Pancreas (tissue), 10 donors: ENCODE data around the gene CCDC124. TPM values are rescaled to one million over a fixed set of nuclear protein-coding genes. Genes with fewer than 3 reads are reported as not detected.
A peak's percentile ranks its signal among the peaks of the same experiment; 100 is the strongest.

Source experiments
- ATAC-seq, 4 donors: fragments of 200-7000 bp; cut with Tn5 transposase; one replicate each; pipeline versions ENCODE4 v1.8.0 to v1.9.1; 2020; ENCODE audit warnings: mild to moderate bottlenecking in 4 of 4, moderate library complexity in 4 of 4
- DNase-seq, 6 donors: peaks; one replicate each; pipeline ENCODE4 v3.0.0-alpha.2; 2020
- FAIRE-seq: peaks from 2 replicates; lab custom pipeline; 2012; peaks lifted over from hg19 to GRCh38; lab: Jason Lieb, UNC
- H3K27ac ChIP-seq, 4 donors: fragments of 200-600 bp; sonication (generic); 1 replicate in 3 of 4; 2 replicates in 1 of 4; pipeline versions ENCODE4 v1.5.0 to v1.8.0; 2020
- H3K27me3 ChIP-seq, 4 donors: fragments of 200-600 bp; one replicate each; pipeline ENCODE4 v1.8.0; 2021
- H3K36me3 ChIP-seq, 3 donors: fragments of 200-600 bp; sonication (generic) in 1 of 3; one replicate each; pipeline versions ENCODE4 v1.5.0 to v1.8.0; 2020 to 2021
- H3K4me1 ChIP-seq, 3 donors: fragments of 200-600 bp; one replicate each; pipeline ENCODE4 v1.8.0; 2021
- H3K4me3 ChIP-seq, 4 donors: fragments of 200-600 bp; sonication (generic) in 2 of 4; one replicate each; pipeline versions ENCODE4 v1.5.0 to v1.8.0; 2020 to 2021
- H3K9me3 ChIP-seq, 4 donors: fragments of 200-600 bp; one replicate each; pipeline ENCODE4 v1.8.0; 2021
- WGBS, 2 donors: extraction: QIAGEN DNeasy Blood & Tissue Kit; methylation state at CpG; one replicate each; pipeline ENCODE4 v1.1.7; 2013; 5-methylcytosine and 5-hydroxymethylcytosine counted together
- intact Hi-C, 3 donors: fragments of 100-400 bp; cut with DNase I; formaldehyde crosslinking; loops; one replicate each; pipeline versions ENCODE4 v1.11.1 to v1.14.2; 2022
- polyA plus RNA-seq, 2 donors: library from polyadenylated mRNA; stranded (reverse); fragments of 200-250 nt; gene quantifications; one replicate each; pipeline ENCODE4 v1.2.3, GENCODE V29; 2013
- total RNA-seq, 6 donors: library from RNA; stranded (reverse); fragmentation: NEBNext Ultra II Directional in 4 of 6; extraction: Animal tissue kit (Norgen Biotek cat#: 25700) in 4 of 6; gene quantifications; one replicate each; pipeline versions ENCODE4 v1.2.1 to v1.2.4, GENCODE V29; 2021 to 2023
- TF ChIP-seq, protein P1 (sequence below), 4 donors: fragments of 200-600 bp; sonication (generic) in 3 of 4; IDR thresholded peaks; one replicate each; pipeline versions ENCODE4 v1.5.0 to v1.8.0; 2021; ENCODE audit warnings: antibody characterized with exemption in 4 of 4
- donor health status: healthy with polysubstance abuse.
- donor health status: DM: no; HTN: no; CAD: no; lungs with moderate emphysema.
- donor health status: DM: no; HTN: no; CAD: no.
- donor health status: control.
- donor health status: control.
- donor health status: Bipolar disorder and iron deficiency.
- donor health status: DM: yes; HTN: yes; CAD: no.
- donor health status: DM: no; HTN: no; CAD: no.
- donor health status: DM: no; HTN: no; CAD: no.
- donor health status: DM: yes; HTN: yes; CAD: no.

Gene CCDC124
- total and polyA plus RNA-seq, 8 donors, result 15.0 to 71.8 (median 32.2) TPM

DNA sequence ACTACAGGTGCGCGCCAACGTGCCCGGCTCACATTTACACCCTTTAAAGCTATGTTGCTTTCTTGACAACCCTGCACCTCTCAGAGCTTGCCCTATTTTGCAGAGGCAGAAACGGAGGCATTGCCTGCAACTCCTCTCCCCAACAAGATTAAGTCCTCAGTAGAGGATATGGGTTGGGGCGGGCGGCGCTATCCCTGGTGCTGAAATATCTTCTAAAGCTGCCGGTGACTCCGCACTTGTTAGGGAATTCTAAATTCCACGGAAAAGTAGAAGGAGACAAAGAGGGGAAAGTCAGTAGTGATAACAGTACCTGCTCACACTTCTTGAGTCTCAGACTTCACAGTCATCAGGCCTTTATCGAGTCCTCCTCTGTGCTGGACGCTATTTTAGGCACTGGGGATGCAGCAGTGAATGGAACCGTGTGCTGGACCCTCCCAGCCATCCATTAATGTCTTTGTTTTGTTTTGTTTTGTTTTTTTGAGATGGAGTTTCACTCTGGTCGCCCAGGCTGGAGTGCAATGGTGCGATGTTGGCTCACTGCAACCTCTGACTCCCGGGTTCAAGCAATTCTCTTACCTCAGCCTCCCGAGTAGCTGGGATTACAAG, 43.1 kb upstream of the CCDC124 start:
- H3K27me3 ChIP-seq, result no peaks in the 10 kb centered on the region
- intact Hi-C loops, result no loop called here
- DNase-seq (peak in 1 of 6 donors; percentile 71), ATAC-seq (peak in 3 of 4 donors; percentile 34 to 81 (median 68)), FAIRE-seq (no peak)
- H3K9me3 ChIP-seq, result no peaks in the 10 kb centered on the region
- no peak overlapping the region for H3K4me3 ChIP-seq
- no peaks in the 10 kb centered on the region for H3K4me1 ChIP-seq
- TF ChIP-seq, protein P1, sequence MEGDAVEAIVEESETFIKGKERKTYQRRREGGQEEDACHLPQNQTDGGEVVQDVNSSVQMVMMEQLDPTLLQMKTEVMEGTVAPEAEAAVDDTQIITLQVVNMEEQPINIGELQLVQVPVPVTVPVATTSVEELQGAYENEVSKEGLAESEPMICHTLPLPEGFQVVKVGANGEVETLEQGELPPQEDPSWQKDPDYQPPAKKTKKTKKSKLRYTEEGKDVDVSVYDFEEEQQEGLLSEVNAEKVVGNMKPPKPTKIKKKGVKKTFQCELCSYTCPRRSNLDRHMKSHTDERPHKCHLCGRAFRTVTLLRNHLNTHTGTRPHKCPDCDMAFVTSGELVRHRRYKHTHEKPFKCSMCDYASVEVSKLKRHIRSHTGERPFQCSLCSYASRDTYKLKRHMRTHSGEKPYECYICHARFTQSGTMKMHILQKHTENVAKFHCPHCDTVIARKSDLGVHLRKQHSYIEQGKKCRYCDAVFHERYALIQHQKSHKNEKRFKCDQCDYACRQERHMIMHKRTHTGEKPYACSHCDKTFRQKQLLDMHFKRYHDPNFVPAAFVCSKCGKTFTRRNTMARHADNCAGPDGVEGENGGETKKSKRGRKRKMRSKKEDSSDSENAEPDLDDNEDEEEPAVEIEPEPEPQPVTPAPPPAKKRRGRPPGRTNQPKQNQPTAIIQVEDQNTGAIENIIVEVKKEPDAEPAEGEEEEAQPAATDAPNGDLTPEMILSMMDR (IDR thresholded peaks at IDR 0.05), result no peak
- 22 to 23% methylated on average over 18 of the region's 18 CpGs for WGBS, 2 donors
- H3K27ac ChIP-seq, result no peak overlapping the region
- no peaks in the 10 kb centered on the region for H3K36me3 ChIP-seq

DNA sequence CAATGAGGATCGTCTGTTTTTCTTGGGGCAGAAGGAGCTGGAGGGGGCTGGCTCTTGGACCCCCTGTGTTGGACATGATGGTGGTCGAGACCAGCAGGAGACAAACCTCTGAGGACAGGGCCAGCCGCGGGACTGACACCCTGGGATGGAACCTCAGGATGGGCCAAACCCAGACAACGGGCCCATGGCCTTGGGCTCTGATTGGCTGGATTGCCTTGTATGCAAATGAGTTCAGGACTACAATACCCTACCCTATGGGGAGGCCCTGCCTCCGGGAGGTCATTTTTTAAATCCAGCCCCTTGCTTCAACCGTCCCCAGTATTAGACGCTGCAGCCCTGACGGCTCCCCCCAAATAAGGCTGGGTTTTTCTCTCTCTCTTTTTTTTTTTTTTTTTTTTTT, 39.0 kb upstream of the CCDC124 start:
- H3K4me3 ChIP-seq, result no peak overlapping the region
- intact Hi-C loops, result no loop called here
- no peak for FAIRE-seq
- H3K36me3 ChIP-seq, result no peaks in the 10 kb centered on the region
- H3K4me1 ChIP-seq, result no peaks in the 10 kb centered on the region
- WGBS, 2 donors, result 61 to 65% methylated on average over 9 of the region's 9 CpGs
- TF ChIP-seq, protein P1 (IDR thresholded peaks at IDR 0.05), result no peak
- H3K27me3 ChIP-seq, result peaks cover 0 to 6% (median 0%) of the 10 kb centered on the region in 4 donors
- ATAC-seq, result no peak
- no peak overlapping the region for H3K27ac ChIP-seq
- DNase-seq, result no peak
- no peaks in the 10 kb centered on the region for H3K9me3 ChIP-seq

DNA sequence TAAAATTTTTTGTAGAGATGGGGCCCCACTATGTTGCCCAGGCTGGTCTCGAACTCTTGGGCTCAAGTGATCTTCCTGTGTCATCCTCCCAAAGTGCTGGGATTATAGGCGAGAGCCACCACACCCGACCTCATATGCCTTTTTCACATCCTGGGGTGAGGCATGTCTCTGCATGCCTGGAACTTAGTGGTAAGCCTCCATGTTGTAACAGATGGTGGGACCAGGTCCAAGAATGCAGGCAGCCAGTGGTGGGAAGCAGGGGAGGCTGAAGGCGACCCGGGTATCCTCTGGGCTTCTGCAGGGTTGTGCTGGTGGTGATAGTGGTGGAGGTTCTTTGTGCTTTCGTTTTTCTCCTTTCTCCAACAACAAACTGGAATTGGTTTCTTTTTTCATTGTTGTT, 30.1 kb upstream of the CCDC124 start:
- no peaks in the 10 kb centered on the region for H3K9me3 ChIP-seq
- H3K4me3 ChIP-seq, result no peak overlapping the region
- no peak overlapping the region for H3K27ac ChIP-seq
- ATAC-seq, result no peak
- H3K4me1 ChIP-seq, result no peaks in the 10 kb centered on the region
- no peaks in the 10 kb centered on the region for H3K27me3 ChIP-seq
- intact Hi-C loops, result no loop called here
- 53 to 62% methylated on average over 6 of the region's 6 CpGs for WGBS, 2 donors
- no peak for FAIRE-seq
- H3K36me3 ChIP-seq, result no peaks in the 10 kb centered on the region
- TF ChIP-seq, protein P1 (IDR thresholded peaks at IDR 0.05), result no peak
- DNase-seq, result no peak

DNA sequence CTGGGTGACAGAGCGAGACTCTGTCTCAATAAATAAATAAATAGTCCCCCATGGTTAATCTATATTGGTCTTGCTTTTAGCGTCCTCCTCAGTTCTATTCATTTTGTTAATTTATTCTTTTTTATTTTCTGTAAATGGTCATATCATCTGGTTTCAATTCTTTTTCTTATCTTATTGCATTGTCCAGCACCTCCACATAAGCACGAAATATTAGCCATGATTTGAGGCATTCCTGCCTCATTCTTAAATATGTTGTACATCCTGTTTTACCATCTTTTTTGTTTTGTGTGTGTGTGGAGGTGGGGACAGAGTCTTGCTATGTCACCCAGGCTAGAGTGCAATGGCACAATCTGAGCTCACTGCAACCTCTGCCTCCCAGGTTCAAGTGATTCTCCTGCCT, 24.6 kb upstream of the CCDC124 start:
- Histone ChIP-seq H3K4me3 (no peak overlapping the region), H3K36me3 (no peaks in the 10 kb centered on the region), H3K9me3 (no peaks in the 10 kb centered on the region), H3K27me3 (no peaks in the 10 kb centered on the region), H3K27ac (no peak overlapping the region), H3K4me1 (peaks cover 0 to 6% (median 0%) of the 10 kb centered on the region in 3 donors)
- FAIRE-seq (no peak), DNase-seq (no peak), ATAC-seq (no peak)
- TF ChIP-seq, protein P1 (IDR thresholded peaks at IDR 0.05), result no peak
- intact Hi-C loops, result no loop called here
- 92 to 96% methylated on average over 3 of the region's 3 CpGs for WGBS, 2 donors

DNA sequence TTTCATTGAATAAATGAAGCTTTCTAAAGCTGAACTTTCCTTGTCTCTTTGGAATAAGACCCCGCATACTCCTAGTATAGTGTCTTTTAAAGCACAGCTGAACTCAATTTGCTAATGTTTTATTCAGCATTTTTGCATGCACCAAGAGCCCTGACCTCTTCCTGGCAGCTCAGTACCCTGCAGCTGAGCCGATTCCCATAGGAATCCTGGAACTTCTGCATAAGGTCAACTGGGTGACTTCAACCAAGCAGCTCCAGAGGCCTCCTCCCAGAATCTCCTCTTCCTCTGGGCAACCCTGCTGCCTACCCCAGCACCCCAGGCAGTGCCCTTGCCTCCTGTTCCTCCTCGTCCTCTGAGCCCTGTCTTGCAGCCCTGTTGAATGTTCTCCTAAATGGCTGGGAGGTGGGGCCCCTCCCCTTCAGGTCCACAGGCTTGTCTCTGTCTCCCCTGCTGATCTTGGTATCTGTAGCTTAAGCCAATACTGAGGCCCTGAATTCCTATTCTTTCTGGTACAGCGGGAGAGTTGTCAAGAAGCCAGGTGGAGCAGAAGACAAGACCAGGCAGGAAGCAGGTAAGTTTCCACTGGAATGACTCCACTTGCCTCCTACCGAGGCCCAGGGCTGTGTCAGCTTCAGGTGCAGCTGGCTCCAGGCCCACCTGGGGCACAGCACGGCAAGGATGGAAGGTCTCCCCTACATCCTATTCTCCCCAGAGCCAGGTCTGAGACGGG, 23.6 kb upstream of the CCDC124 start:
- peak in 5 of 6 donors; percentile 54 to 79 (median 59) for DNase-seq
- intact Hi-C loops, result no loop called here
- Histone ChIP-seq H3K36me3 (no peaks in the 10 kb centered on the region), H3K27ac (peak overlapping the region in 3 of 4 donors; percentile 22 to 73 (median 69)), H3K4me3 (no peak overlapping the region), H3K27me3 (no peaks in the 10 kb centered on the region), H3K9me3 (no peaks in the 10 kb centered on the region), H3K4me1 (peaks cover 0 to 6% (median 0%) of the 10 kb centered on the region in 3 donors)
- peak; percentile 86 to 95 (median 94) for ATAC-seq
- FAIRE-seq, result no peak
- WGBS, 2 donors, result 27 to 33% methylated on average over 7 of the region's 7 CpGs
- TF ChIP-seq, protein P1 (IDR thresholded peaks at IDR 0.05), result no peak
